Rectal smooth muscle tissue (tissue), 1 donor: ENCODE results near the gene ERBIN.

ENCODE experiments used
- H3K27ac ChIP-seq: one replicate; pipeline ENCODE4 v1.7.0; 2013; ENCODE audit warnings: low read depth, low read length, inconsistent platforms
- H3K27me3 ChIP-seq: one replicate; pipeline ENCODE4 v1.7.0; 2013; ENCODE audit warnings: low read length; ENCODE audit not compliant: control insufficient read depth, insufficient read depth
- H3K36me3 ChIP-seq: one replicate; pipeline ENCODE4 v1.7.0; 2013; ENCODE audit warnings: low read length; ENCODE audit not compliant: control insufficient read depth, insufficient read depth
- H3K4me1 ChIP-seq: one replicate; pipeline ENCODE4 v1.7.0; 2013; ENCODE audit warnings: low read length; ENCODE audit not compliant: control insufficient read depth, insufficient read depth
- H3K4me3 ChIP-seq: one replicate; pipeline ENCODE4 v1.7.0; 2013; ENCODE audit warnings: low read length
- H3K9ac ChIP-seq: one replicate; pipeline ENCODE4 v1.7.0; 2013; ENCODE audit warnings: low read length

Gene ERBIN

DNA sequence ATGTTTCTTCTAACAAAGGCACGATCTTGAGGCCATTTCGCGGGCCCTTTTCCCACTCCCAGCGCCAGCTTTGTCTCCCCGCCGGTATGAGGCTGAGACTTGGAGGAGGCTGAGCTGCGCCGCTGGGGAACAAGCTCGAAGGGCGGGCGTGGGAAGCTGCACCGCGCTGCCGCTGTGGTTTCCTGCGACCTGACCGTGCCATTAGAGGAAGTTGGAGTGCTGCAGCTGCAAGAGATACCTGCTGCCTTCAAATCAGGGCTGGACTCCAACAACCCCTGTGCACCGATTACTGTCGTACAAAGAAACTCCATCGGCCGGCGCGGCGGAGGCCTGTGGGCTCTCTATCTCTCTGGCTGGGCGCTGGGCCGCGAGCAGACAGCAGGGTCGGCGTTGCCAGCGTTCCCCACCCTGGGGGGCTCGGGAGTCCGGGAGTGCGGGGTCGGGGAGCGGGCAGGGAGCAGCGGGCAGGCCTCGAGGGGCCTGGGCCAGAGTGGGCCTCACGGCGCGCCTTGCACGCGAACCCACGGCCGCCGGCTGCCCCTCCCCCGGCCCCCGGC lies 1.3 kb upstream of the ERBIN start:
- Histone ChIP-seq H3K4me1 (no peaks in the 10 kb centered on the region), H3K36me3 (no peaks in the 10 kb centered on the region), H3K4me3 (peak overlapping the region; percentile 71), H3K27ac (peak overlapping the region; percentile 96), H3K9ac (peak overlapping the region; percentile 84), H3K27me3 (no peaks in the 10 kb centered on the region)

DNA sequence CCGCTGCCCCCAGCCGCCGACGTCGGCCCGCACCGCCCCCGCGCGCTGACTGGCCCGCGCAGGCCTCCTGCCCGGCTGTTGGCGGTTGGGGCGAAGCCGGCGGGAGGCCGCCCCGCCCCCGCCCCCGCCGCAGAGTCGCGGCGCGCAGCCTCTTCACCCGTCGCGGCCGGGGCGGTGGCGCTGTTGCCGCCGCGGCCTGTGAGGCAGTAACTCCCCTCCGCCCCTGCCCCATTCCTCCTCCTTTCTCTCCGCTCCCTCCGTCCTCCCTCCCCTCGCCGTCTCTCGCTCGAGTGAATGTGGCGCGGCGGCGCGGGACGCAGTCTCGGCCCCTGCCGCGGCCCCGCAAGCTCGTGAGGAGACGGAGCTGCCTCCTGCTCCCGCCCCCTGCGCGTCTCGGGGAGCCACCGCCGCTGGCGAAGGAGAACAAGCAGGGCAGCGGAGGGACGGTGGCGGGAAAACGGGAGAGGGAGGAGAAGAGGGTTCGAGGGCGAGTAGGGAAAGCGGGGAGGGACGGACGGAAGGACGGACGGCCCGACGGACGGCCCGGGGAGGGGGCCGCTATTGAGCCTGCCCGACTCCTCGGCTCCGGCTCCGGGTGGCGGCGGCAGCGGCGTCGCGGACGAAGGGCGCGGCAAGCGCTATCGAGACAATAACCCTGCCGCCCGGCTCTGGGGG lies 637 bp upstream of the ERBIN start:
- Histone ChIP-seq H3K27ac (peak overlapping the region; percentile 99), H3K4me3 (peak overlapping the region; percentile 95), H3K4me1 (no peaks in the 10 kb centered on the region), H3K9ac (peak overlapping the region; percentile 90), H3K36me3 (no peaks in the 10 kb centered on the region), H3K27me3 (no peaks in the 10 kb centered on the region)

DNA sequence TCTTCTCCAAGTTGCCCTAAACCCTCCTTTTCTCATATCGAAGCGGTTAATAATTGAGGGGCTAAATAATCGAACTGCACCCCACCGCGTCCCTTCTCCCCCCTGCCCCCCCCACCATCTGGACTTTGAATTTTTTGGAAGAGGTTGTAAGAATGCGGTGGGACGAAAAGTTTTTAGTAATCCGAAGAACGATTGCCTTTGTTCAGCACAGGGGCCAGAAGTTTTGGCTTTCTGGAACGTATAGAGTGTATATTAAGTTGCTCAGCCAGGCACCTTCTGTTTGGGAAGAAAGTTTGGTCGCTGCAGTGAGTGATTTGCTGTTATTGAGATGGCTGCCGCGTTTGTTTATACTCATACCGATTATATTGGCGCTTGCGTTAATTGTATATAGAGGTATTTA lies 518 bp downstream of the ERBIN start:
- Histone ChIP-seq H3K27ac (peak overlapping the region; percentile 99), H3K4me1 (no peaks in the 10 kb centered on the region), H3K9ac (peak overlapping the region; percentile 90), H3K36me3 (no peaks in the 10 kb centered on the region), H3K4me3 (peak overlapping the region; percentile 95), H3K27me3 (no peaks in the 10 kb centered on the region)

DNA sequence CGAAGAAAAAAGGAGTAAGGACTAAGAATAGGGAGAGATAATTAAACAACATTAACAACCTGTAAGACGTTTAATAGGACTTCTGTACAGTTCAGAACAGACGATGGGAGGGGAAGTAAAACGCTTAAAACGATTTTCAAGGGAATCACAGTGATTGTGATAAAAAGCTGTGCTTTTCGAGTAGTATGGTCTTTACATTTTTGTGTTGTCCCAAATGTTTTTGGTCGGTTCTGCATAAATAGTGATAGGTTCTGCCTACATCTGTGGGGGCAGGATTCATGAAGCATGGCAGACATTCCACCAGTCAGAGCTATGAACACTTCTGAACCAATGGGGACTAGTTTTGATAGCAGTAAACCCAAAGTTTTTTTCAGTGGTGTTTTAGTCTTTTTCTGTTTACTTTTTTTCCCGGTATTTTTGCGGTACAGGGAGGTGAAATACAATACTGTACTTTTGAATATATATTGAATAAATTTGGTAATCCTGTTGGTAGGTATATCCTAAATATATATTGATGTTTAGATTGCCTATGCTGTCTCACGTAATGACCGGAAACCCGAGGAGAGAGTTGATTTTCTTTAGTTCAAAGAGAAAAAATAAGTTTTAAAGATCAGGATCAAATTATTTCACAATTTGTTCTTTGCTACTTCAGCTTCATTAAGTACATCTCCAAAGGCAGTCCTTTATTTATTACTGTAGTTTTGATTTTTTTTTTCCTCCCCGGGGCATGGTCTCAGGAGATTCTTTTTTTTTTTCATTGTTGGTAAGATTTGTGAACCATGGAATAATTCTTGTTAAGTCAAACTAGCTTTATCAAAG lies 1.3 kb downstream of the ERBIN start:
- peak overlapping the region; percentile 99 for H3K27ac ChIP-seq
- H3K4me3 ChIP-seq, result peak overlapping the region; percentile 95
- H3K9ac ChIP-seq, result peak overlapping the region; percentile 16
- no peaks in the 10 kb centered on the region for H3K36me3 ChIP-seq
- no peaks in the 10 kb centered on the region for H3K4me1 ChIP-seq
- no peaks in the 10 kb centered on the region for H3K27me3 ChIP-seq

DNA sequence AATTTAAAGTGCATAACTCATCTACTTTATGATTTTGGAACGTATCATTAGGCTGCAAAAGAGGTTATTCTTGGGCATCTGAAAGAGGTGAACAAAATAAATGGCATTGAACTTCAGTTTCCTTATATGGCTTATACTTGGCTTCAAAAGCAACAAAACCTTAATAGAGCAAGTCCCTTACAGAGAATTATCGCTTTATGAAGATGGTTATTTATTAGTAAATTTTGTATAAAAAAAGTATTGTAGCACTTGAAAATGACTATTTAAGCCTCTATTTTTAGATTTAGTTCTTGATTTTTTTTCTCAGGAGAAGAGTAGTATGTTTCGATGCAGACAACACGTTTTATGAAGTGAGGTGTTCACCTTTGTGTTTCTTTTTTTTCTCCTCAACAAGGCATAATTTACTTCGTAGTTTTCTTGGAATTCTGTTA lies 2.0 kb downstream of the ERBIN start:
- peak overlapping the region; percentile 99 for H3K27ac ChIP-seq
- no peaks in the 10 kb centered on the region for H3K36me3 ChIP-seq
- no peaks in the 10 kb centered on the region for H3K27me3 ChIP-seq
- H3K4me1 ChIP-seq, result no peaks in the 10 kb centered on the region
- peak overlapping the region; percentile 95 for H3K4me3 ChIP-seq
- no peak overlapping the region for H3K9ac ChIP-seq

DNA sequence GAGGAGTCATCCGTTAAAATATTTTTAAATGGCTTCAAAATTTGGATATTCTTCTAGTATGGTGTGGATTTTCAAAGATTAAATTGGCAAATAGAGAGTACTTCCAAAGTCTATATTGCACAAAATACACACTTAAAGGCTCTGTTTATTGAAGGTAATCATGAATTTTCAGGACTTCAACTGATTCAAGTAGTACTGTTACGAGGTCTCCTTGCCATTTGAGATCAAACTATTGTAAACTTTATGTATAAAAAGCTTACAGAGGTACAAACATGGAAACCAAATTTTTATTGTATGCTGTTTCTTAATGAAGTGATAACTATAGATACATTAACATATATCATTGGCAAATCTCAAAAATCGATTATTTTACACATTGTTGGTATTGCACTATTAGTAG lies 2.5 kb downstream of the ERBIN start:
- H3K9ac ChIP-seq, result no peak overlapping the region
- no peaks in the 10 kb centered on the region for H3K36me3 ChIP-seq
- H3K4me3 ChIP-seq, result no peak overlapping the region
- H3K27ac ChIP-seq, result no peak overlapping the region
- no peaks in the 10 kb centered on the region for H3K27me3 ChIP-seq
- H3K4me1 ChIP-seq, result no peaks in the 10 kb centered on the region

DNA sequence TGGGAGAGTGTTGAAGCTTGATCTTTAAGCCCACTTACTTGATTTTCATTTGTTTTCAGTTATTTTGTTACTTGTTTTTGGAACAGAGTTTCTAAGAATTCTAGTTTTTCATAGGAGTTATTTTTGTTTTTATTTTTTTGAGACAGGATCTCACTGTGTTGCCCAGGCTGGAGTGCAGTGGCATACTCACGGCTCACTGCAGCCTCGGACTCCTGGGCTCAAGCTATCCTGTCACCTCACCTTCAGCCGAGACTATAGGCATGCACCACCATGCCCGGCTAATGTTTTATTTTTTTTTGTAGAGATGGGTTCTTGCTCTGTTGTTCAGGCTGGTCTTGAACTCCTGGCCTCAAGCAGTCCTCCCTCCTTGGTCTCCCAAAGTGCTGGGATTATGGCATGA lies 6.3 kb downstream of the ERBIN start:
- Histone ChIP-seq H3K4me3 (no peak overlapping the region), H3K27me3 (no peaks in the 10 kb centered on the region), H3K4me1 (peaks cover 2% of the 10 kb centered on the region), H3K36me3 (no peaks in the 10 kb centered on the region), H3K27ac (no peak overlapping the region), H3K9ac (no peak overlapping the region)

DNA sequence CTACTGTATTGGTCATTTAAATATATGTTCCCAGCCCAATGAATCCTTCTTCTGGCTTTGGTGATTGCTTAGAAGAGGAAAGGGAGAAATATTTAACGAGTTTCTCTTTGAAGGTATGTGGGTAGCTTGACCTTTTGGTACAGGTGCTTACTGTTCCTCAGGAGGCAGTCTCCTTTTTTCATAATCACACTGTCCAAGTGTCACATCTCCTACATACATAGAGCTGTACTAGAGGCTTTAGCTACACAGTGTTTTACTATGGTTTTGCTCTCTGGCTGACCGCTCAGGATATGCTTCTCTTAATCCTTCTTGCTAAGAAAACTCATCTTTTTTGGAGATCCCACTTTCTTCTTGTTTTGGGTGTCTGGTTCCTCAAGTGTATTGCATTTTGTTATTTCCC lies 6.9 kb downstream of the ERBIN start:
- Histone ChIP-seq H3K4me3 (no peak overlapping the region), H3K9ac (no peak overlapping the region), H3K27me3 (no peaks in the 10 kb centered on the region), H3K36me3 (no peaks in the 10 kb centered on the region), H3K4me1 (peaks cover 2% of the 10 kb centered on the region), H3K27ac (no peak overlapping the region)

DNA sequence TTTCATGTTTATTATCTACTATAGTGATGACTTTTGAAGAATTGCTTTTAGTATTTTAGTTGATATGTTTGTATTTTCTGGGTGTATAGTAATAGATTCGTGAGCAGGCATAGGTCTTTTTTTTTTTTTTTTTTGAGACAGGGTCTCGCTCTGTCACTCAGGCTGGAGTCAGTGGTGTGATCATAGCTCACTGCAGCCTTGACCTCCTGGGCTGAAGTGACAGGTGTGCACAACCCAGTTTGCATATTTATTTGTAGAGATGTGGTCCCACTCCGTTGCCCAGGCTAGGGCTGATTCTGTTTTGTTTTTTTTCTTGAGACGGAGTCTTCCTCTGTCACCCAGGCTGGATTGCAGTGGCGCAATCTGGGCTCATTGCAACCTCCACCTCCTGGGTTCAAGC lies 11.9 kb downstream of the ERBIN start:
- Histone ChIP-seq H3K4me1 (peaks cover 2% of the 10 kb centered on the region), H3K27ac (no peak overlapping the region), H3K4me3 (no peak overlapping the region)

DNA sequence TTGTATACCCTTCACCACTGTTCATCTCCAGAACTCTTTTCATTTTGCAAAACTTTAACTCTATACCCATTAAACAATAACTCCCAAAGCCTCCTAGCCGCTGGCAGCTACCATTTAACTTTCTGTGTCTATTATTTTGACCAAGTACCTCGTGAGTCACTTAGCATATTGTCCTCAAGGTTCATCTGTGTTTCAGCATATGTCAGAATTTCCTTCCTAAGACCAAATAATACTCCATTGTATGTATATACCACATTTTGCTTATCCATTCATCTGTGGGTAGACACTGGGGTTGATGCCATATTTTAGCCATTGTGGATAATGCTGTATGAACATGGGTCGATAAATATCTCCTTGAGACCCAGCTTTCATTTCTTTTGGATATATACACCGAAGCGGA lies 17.4 kb downstream of the ERBIN start:
- Histone ChIP-seq H3K9ac (no peak overlapping the region), H3K36me3 (no peaks in the 10 kb centered on the region)

More for the DNA sequence above, 11.9 kb downstream of the ERBIN start:
- H3K36me3 ChIP-seq, result no peaks in the 10 kb centered on the region
- no peak overlapping the region for H3K9ac ChIP-seq
- no peaks in the 10 kb centered on the region for H3K27me3 ChIP-seq

DNA sequence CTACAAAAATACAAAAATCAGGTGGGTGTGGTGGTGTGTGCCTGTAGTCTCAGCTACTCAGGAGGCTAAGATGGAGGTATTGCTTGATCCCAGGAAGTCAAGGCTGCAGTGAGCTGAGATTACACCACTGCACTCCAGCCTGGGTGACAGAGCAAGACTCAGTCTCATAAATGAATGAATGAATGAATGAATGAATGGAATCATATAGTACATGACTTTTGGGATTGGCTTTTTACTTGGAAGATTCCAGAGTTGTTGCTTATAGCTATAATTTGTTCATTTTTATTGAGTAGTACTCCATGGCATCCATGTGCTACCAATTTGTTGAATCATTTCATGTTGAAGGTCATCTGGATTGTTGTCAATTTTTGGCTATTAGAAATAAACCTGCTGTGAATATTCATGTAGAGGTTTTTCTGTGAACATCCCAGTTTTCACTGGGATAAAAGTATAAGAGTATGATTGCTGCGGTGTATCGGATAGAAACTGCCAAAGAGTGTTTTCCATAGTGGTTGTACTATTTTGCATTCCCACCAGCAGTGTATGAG lies 19.9 kb downstream of the ERBIN start:
- Histone ChIP-seq H3K4me3 (no peak overlapping the region), H3K27me3 (no peaks in the 10 kb centered on the region), H3K36me3 (no peaks in the 10 kb centered on the region), H3K9ac (no peak overlapping the region), H3K4me1 (no peaks in the 10 kb centered on the region), H3K27ac (no peak overlapping the region)

More for the DNA sequence above, 17.4 kb downstream of the ERBIN start:
- no peak overlapping the region for H3K4me3 ChIP-seq
- H3K27me3 ChIP-seq, result no peaks in the 10 kb centered on the region
- no peak overlapping the region for H3K27ac ChIP-seq
- H3K4me1 ChIP-seq, result no peaks in the 10 kb centered on the region

DNA sequence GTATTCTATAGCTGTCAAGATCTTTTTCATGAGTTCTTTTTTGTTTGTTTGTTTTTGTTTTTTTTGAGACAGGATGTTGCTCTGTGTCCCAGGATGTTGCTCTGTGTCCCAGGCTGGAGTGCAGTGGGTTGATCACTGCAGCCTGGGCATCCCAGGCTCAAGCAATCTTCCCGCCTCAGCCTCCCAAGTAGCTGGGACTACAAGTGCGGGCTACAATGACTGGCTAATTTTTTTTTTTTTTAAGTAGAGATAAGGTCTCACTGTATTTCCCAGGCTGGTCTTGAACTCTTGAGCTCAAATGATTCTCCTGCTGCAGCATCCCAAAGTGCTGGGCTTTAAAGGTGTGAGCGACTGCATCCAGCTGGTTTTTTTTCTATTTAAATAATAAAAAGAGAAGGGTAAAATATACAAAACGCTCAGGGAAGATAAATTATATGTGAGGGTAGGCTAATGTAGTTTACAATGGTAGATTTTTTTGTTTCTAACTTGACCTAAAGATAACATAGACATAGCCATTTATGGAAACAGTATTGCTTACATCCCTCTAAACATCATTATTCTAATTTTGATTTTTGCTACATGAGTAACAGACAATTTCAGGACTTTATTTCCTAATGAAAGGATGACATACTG lies 21.9 kb downstream of the ERBIN start:
- Histone ChIP-seq H3K27me3 (no peaks in the 10 kb centered on the region), H3K4me1 (no peaks in the 10 kb centered on the region), H3K36me3 (no peaks in the 10 kb centered on the region), H3K9ac (no peak overlapping the region), H3K4me3 (no peak overlapping the region), H3K27ac (no peak overlapping the region)
